ENCODE results near the gene GNB1. TPM values are rescaled to one million over a fixed set of nuclear protein-coding genes. Genes with fewer than 3 reads are reported as not detected.
A peak's percentile ranks its signal among the peaks of the same experiment; 100 is the strongest.

The GNB1 gene
- total and polyA plus RNA-seq, 7 donors = 32.3 to 100 (median 70.1) TPM

- H3K27ac ChIP-seq = no peak overlapping the region
- H3K4me1 ChIP-seq = peaks cover 24% of the 10 kb centered on the region
- no peak for TF ChIP-seq CTCF (IDR thresholded peaks at IDR 0.05)
- intact Hi-C loops (cut with DNase I) = no loop called here
- DNase-seq (no peak), ATAC-seq (no peak)
- no peaks in the 10 kb centered on the region for H3K27me3 ChIP-seq (ENCODE audit: insufficient read depth in 3 of 3, low read length in 2 of 3)
- no peak overlapping the region for H3K4me3 ChIP-seq
- H3K9me3 ChIP-seq = no peaks in the 10 kb centered on the region
- WGBS, 3 donors = 91 to 99% (median 96%) methylated on average over 12 of the region's 12 CpGs
- H3K36me3 ChIP-seq (ENCODE audit: insufficient read depth in 1 of 2, low read depth in 1 of 2) = no peaks in the 10 kb centered on the region
Measured at GRCh38 chr1:1903224-1903623, 12.3 kb upstream of the GNB1 start.

GRCh38 chr1:1901641-1902294 is 10.9 kb upstream of the GNB1 start:
- Histone ChIP-seq H3K9me3 (no peaks in the 10 kb centered on the region), H3K4me3 (no peak overlapping the region), H3K4me1 (peaks cover 9% of the 10 kb centered on the region), H3K27ac (no peak overlapping the region), H3K36me3 (ENCODE audit: insufficient read depth in 1 of 2, low read depth in 1 of 2) (no peaks in the 10 kb centered on the region), H3K27me3 (ENCODE audit: insufficient read depth in 3 of 3, low read length in 2 of 3) (no peaks in the 10 kb centered on the region)
- 68 to 75% (median 74%) methylated on average over 11 to 13 of the region's 13 CpGs for WGBS, 3 donors
- DNase-seq = peak in 1 of 2 donors; percentile 13
- intact Hi-C loops (cut with DNase I) = no loop called here
- no peak for ATAC-seq
- no peak for TF ChIP-seq CTCF (IDR thresholded peaks at IDR 0.05)

- H3K4me1 ChIP-seq = peaks cover 3% of the 10 kb centered on the region
- H3K9me3 ChIP-seq = no peaks in the 10 kb centered on the region
- no peak overlapping the region for H3K27ac ChIP-seq
- 77 to 82% (median 81%) methylated on average over 13 to 14 of the region's 14 CpGs for WGBS, 3 donors
- DNase-seq (peak in 1 of 2 donors; percentile 30), ATAC-seq (no peak)
- no peaks in the 10 kb centered on the region for H3K36me3 ChIP-seq (ENCODE audit: insufficient read depth in 1 of 2, low read depth in 1 of 2)
- no peak overlapping the region for H3K4me3 ChIP-seq
- TF ChIP-seq CTCF (IDR thresholded peaks at IDR 0.05) = no peak
- no peaks in the 10 kb centered on the region for H3K27me3 ChIP-seq (ENCODE audit: insufficient read depth in 3 of 3, low read length in 2 of 3)
- intact Hi-C loops (cut with DNase I) = no loop called here
Measured at GRCh38 chr1:1900883-1901640, 10.2 kb upstream of the GNB1 start.

GRCh38 chr1:1899967-1900327 is 9.1 kb upstream of the GNB1 start:
- no peaks in the 10 kb centered on the region for H3K9me3 ChIP-seq
- peak in 1 of 2 donors; percentile 26 for DNase-seq
- no peak overlapping the region for H3K27ac ChIP-seq
- H3K36me3 ChIP-seq (ENCODE audit: insufficient read depth in 1 of 2, low read depth in 1 of 2) = no peaks in the 10 kb centered on the region
- no peak for ATAC-seq
- H3K4me1 ChIP-seq = peaks cover 2% of the 10 kb centered on the region
- no peak for TF ChIP-seq CTCF (IDR thresholded peaks at IDR 0.05)
- WGBS, 3 donors = 84 to 87% (median 86%) methylated on average over 9 of the region's 9 CpGs
- no peak overlapping the region for H3K4me3 ChIP-seq
- no peaks in the 10 kb centered on the region for H3K27me3 ChIP-seq (ENCODE audit: insufficient read depth in 3 of 3, low read length in 2 of 3)
- intact Hi-C loops (cut with DNase I) = no loop called here
